GM12892 (cell line): ENCODE results near the gene AMOTL1.

Source experiments
- POLR2A ChIP-seq: IDR thresholded peaks from 2 replicates; pipeline ENCODE4 v1.6.1; 2011; ENCODE audit warnings: low read depth, low read length, control low read depth
- POLR2AphosphoS5 ChIP-seq: IDR thresholded peaks from 2 replicates; pipeline ENCODE4 v1.6.1; 2011; ENCODE audit warnings: low read depth, low read length, control low read depth
- TAF1 ChIP-seq: IDR thresholded peaks from 2 replicates; pipeline ENCODE4 v1.6.1; 2011; ENCODE audit warnings: low read depth, mild to moderate bottlenecking, control low read depth, low read length, borderline replicate concordance

GRCh38 chr11:94825481-94825880 lies 57.3 kb downstream of the AMOTL1 start:
- TF ChIP-seq POLR2A (no peak), TAF1 (no peak), POLR2AphosphoS5 (no peak)
